Retina (tissue), 1 donor: ENCODE results near the gene PTGFR.

Experiments used
- DNase-seq: peaks from one replicate; pipeline ENCODE4 v3.0.0-alpha.2; 2016

PTGFR gene

DNA sequence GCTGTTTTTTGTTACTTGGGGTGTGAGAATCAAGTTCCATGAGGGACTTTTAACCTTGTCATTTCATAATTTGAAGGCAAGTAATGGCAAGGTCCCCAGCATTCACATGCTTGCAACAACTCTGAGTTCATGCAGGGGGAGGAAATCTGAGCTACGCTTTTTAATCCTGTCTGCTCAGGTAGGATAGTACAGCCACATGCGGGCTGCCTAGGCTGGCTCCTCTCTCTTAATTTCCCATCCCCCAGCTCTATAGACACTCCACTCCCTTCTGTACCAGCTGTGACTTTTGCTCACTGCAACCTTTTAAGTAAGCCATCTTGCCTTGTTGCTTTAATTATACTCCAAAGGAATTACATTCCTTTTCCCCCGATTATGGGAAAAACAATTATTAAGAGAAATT lies 30.1 kb downstream of the PTGFR start:
- DNase-seq, result no peak

- DNase-seq, result no peak
Measured at GRCh38 chr1:78522136-78522535, 31.4 kb downstream of the PTGFR start.

DNA sequence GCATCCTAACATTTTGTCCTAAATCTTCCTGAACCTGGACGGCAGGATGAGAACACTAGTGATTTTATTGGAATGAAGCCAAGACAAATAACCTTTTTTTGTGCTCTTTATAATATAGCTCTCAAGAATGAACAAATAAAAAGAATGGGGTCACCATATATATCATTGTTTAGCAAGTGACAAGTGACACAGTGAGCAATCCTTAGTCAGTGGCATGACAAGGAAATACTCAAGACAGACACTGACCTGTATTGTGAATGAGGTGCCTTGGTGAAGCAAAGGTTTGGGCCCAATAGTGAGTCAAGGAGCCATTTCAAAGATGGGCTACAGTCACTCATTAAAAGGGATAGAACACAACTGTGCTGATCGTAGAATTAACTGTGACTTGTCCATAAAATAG lies 35.7 kb downstream of the PTGFR start:
- DNase-seq, result no peak

DNA sequence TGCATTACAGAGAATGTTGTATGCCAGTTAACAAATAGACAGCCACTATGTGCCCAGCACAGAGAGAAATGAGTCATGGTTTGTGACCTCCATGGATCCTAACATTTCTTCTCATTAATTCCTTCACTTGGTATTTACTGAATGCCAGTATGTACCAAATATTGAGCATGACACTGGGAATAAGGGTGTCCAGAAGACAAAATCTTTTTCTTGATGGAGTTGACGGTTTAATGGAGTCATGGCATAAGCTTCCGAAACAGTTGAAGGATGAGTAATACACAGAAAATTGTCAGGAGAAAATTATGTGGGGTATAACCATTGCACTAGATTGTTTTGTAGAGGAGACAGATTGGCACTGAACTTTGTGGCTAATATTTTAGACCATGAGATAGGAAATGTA lies 36.9 kb downstream of the PTGFR start:
- no peak for DNase-seq

GRCh38 chr1:78533527-78533926 lies 42.8 kb downstream of the PTGFR start:
- no peak for DNase-seq

DNA sequence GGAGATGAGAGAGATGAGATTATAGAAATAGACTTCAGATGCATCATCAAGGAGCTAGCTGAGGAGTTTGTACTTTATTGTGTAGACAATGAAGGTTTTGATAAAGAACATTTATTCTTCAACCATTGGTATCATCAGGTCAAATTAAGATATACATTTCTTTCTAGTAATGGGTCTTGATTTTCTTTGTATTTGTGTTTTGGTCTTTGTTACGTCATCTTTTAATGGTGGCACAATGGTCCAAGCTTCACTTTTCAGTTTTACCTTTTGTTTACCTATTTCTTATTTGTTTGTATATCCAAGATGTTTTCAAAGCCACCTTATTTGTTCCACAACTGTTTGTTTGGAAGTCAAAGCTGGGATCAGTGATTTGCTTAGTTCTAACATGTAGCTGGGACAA lies 44.5 kb downstream of the PTGFR start:
- no peak for DNase-seq

- DNase-seq, result no peak
Measured at GRCh38 chr1:78536427-78536826, 45.7 kb downstream of the PTGFR start.

- DNase-seq, result no peak
Measured at GRCh38 chr1:78540048-78540447, 49.3 kb downstream of the PTGFR start.

DNA sequence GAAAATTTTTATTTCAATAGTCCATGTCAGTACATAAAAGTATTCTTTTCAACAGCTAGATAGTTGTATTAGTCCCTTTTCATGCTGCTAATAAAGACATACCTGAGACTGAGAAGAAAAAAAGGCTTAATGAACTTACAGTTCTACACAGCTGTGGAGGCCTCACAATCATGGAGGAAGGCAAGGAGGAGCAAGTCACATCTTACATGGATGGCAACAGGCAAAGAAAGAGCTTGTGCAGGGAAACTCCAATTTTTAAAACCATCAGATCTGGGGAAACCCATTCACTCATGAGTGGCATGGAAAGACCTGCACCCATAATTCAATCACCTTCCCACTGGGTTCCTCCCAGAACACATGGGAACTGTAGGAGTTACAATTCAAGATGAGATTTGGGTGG lies 50.7 kb downstream of the PTGFR start:
- no peak for DNase-seq

DNA sequence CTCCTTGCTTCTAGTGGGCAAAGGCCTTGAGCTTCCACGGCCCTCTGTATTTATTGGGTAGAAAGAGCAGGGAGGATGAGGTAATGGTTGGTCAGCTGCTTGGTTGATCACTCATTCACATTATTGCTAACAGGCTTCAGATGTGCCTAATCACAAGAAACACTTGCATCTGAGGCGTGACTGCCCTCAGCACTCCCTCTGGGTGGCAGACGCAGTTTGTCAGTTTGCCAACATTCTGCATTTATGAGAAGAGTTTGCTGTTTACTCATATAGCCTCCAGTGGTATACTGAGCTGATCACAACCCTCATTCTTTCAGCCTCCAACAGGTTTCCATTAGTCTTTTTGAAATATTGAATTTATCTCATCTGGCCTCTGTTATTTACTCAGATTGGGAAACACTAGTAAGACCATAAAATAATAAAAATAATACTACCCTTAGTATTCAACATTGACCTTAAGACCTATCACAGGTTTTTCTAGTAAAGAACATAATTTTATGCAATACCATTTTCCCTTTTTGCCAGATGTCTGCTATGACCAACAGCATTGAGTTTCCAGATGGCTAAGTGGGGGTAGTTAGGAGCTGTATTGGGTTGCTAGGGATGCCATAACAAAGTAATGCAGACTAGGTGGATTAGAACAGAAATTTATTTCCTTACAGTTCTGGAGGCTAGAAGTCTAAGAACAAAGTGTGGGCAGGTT lies 53.3 kb downstream of the PTGFR start:
- DNase-seq, result no peak

DNA sequence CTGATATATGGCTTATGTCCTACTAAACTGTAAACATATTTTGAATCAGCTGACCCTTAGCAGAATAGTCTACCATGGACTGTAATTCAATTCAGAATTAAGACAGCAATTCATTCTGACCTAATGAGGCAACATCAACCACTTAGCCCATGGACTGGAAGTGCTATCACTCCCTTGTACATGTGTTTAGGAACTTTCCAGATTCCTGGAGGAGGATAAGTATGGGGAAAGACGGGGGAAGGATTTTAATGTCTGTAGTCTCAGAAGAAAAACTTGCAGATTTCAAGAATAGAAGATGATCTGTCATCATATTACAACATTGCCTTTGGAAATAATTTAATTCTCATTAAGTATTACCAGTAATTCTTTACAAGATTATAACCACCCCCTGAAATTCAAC lies 56.3 kb downstream of the PTGFR start:
- no peak for DNase-seq

GRCh38 chr1:78549331-78549730 lies 58.6 kb downstream of the PTGFR start:
- no peak for DNase-seq

DNA sequence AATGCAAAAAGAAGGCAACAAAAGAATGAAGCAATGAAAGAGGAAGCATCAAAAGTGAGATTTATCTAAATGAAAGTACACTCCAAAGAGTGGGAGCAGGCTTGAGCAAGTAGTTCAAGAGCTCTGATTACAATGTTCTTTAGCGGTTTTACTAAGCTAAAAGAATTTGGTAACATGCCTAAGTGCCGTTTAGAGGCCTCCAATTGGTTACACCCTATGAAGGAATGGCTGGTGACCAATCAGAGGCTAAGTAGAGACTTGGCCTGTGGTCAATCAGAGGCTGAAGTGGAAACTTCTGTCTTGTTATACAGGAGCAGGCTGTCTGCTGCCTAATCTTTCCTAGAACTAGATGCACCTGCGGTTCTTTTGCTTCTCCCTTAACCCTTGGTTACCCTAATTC lies 59.1 kb downstream of the PTGFR start:
- no peak for DNase-seq

DNA sequence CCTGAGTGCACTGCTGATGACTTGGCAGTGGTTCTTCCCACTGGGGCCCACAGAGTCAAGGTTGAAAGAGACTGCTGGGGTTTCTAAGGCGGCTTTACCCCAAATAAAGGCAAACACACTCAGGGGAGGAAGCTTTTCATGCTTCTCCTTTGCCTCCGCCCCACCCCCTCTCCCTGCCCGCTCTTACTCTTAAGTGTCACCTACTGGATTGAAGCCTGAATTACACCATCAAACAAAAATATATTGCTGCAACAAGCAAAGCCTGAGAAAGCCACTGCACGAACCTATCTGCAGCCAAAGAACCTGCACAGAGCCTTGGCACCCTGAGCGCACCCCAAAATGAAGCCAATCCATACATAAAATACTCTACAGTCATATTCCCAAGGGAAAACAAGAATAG lies 63.1 kb downstream of the PTGFR start:
- DNase-seq, result no peak

DNA sequence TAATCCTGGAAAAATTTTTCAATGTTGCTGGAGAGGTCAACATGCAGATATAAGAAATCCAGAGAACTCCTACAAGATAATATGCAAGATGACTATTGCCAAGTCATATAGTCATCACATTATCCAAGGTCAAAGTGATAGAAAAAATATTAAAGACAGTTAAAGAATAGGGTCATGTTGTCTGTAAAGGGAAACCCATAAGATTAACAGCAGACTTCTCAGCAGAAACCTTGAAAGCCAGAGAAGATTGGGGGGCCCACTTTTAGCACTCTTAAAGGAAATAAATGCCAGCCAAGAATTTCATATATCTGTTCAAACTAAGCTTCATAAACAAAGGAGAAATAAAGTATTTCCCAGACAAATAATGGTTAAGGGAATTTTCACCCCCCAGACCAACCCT lies 64.1 kb downstream of the PTGFR start:
- no peak for DNase-seq

- DNase-seq, result no peak
Measured at GRCh38 chr1:78559680-78560079, 68.9 kb downstream of the PTGFR start.

- DNase-seq, result no peak
Measured at GRCh38 chr1:78560811-78561210, 70.0 kb downstream of the PTGFR start.

DNA sequence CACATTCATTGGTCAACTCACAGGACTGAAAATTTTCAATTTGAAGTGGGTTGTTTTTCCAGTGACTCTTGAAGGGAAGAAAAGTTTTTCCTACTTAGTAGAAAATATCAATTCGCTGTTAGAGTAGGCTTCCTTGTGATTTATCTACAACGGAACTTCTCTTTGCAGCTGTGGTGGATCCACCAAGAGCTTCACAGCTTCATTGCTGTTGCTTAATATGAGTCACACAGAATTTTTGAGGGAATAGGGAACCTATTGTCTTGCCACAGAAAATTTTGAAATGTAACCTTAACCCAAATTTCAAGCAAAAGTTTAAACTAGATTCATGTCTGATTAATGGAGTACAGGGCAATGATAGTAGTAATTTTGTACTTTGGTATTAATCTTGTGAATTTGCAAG lies 71.1 kb downstream of the PTGFR start:
- no peak for DNase-seq

GRCh38 chr1:78565393-78565792 lies 74.6 kb downstream of the PTGFR start:
- DNase-seq, result no peak

DNA sequence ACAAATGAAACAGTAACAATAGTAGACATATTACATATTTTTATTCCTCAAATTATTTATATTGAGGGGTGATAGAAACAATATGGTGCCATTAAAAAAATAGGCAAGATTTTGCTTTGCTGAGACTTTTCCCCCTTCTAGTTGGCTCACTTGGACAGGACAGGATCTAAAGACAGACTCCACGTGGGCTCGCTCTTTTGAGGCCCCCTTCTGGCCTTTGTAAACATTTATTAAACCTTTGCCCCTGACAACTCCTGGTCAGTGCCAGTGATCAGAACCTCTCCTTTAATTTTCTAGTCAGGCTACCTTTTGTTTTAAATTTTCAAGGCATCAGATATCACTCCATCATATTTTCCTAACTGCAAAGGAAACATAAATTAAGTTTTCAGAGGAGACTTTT lies 79.8 kb downstream of the PTGFR start:
- no peak for DNase-seq

DNA sequence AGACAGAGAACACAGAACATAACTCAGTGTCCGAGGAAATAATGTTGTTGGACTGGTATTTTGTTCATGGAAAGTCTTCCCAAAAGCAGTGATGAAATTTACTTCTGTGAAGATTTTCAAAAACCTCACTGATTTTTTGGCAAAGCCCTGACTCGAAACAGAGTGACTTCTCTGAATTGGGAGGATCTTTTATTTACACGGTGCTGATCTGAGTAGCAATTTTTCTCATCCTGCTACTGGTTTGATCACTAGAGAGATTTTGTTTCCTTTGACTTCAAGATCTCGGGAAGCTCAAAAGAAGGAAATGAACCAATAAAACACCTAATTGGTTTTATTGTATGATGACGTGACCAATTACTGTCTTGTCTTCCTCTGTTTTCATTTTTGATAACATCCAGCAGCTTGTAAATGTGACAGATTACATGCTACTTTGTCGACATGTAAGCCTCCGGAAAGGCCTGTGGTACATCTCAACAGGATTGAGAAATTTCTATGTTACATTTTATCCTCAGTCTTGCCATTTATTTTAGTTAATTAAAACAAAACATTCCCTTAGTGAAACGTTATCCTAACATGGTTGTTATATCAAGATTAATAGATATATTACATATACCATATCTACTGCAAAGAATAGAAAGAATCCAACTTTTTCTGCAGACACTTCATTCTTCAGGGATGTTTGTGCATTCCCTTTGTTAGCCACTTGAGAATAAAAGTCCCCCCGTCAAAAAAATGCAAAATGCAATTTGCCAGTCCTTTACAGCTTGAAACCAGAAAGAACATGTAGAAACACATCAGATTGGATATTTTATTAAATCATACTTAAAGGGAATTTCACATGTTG lies 86.7 kb downstream of the PTGFR start:
- DNase-seq, result no peak

DNA sequence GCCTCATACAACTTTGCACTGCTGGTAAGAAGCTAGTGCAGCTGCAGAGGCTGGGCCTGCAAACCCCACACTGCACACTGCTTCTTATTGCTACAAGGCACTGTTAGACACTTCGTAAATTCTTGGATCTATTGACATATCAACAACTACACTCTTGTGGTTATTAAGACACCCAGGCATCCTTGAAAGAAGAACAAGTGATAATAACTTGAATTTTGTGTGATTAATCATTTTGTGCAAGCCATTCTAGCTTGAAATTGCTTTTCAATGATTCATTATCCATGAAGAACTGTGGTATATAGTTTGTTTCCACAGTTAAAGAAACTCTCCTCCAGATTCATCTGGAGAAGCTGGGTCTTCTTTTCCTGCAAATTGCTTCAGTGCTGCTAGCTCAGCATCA lies 95.8 kb downstream of the PTGFR start:
- no peak for DNase-seq

- no peak for DNase-seq
Measured at GRCh38 chr1:78587211-78587610, 96.4 kb downstream of the PTGFR start.
